DOHH2 (cell line): ENCODE results near the gene GNB4.

Experiments used
- H3F3A ChIP-seq: fragments of 200-600 bp; sonication (generic), shearing (Covaris generic); 2 replicates; pipeline ENCODE4 v1.6.0; 2016; ENCODE audit warnings: antibody characterized with exemption, mild to moderate bottlenecking; ENCODE audit not compliant: control insufficient read depth, insufficient read depth
- H3K27ac ChIP-seq: fragments of 200-600 bp; sonication (generic); 2 replicates; pipeline ENCODE4 v1.5.1; 2014; ENCODE audit warnings: low read depth, mild to moderate bottlenecking, low read length, moderate library complexity
- H3K27me3 ChIP-seq: fragments of 200-600 bp; sonication (generic); 2 replicates; pipeline ENCODE4 v1.6.1; 2014; ENCODE audit warnings: mild to moderate bottlenecking, low read length, mixed read lengths; ENCODE audit not compliant: control insufficient read depth
- H3K36me3 ChIP-seq: fragments of 200-600 bp; sonication (generic); 2 replicates; pipeline ENCODE4 v1.6.1; 2014; ENCODE audit warnings: mild to moderate bottlenecking, low read length, moderate library complexity, mixed read lengths; ENCODE audit not compliant: control insufficient read depth
- H3K4me1 ChIP-seq: fragments of 200-600 bp; sonication (generic); 2 replicates; pipeline ENCODE4 v1.6.1; 2014; ENCODE audit warnings: mild to moderate bottlenecking, low read length, mixed read lengths; ENCODE audit not compliant: control insufficient read depth
- H3K4me2 ChIP-seq: fragments of 200-600 bp; sonication (generic); 2 replicates; pipeline ENCODE4 v1.6.0; 2014; ENCODE audit warnings: mild to moderate bottlenecking, low read length, moderate library complexity
- H3K4me3 ChIP-seq: fragments of 200-600 bp; sonication (generic); 2 replicates; pipeline ENCODE4 v1.5.1; 2014; ENCODE audit warnings: mild to moderate bottlenecking, low read length, mixed read lengths
- H3K79me2 ChIP-seq: fragments of 200-600 bp; sonication (generic); 2 replicates; pipeline ENCODE4 v1.6.1; 2014; ENCODE audit warnings: mild to moderate bottlenecking, low read length, mixed read lengths; ENCODE audit not compliant: control insufficient read depth
- H3K9me2 ChIP-seq: fragments of 200-600 bp; sonication (generic); replicated peaks from 2 replicates; pipeline ENCODE4 v1.6.1; 2014; ENCODE audit warnings: mild to moderate bottlenecking, low read length, mixed read lengths; ENCODE audit not compliant: control insufficient read depth
- H3K9me3 ChIP-seq: fragments of 200-600 bp; sonication (generic); 2 replicates; pipeline ENCODE4 v1.6.1; 2014; ENCODE audit warnings: antibody characterized with exemption, low read length, mixed read lengths; ENCODE audit not compliant: control insufficient read depth, insufficient read depth
- H4K20me1 ChIP-seq: fragments of 200-600 bp; sonication (generic); 2 replicates; pipeline ENCODE4 v1.6.0; 2014; ENCODE audit warnings: low read depth, mild to moderate bottlenecking, antibody characterized with exemption, low read length, moderate library complexity; ENCODE audit not compliant: control insufficient read depth, insufficient read depth
- EZH2phosphoT487 ChIP-seq: fragments of 200-600 bp; sonication (generic); IDR thresholded peaks from 2 replicates; pipeline ENCODE4 v1.6.1; 2017; ENCODE audit warnings: borderline replicate concordance, mild to moderate bottlenecking, antibody characterized with exemption, low read length, moderate library complexity, mixed read lengths
- TF ChIP-seq, protein P1 (sequence below): fragments of 200-600 bp; sonication (generic); IDR thresholded peaks from one replicate; pipeline ENCODE4 v1.5.1; 2014; ENCODE audit warnings: antibody characterized with exemption, mild to moderate bottlenecking, low read depth, low read length; ENCODE audit not compliant: poor library complexity, severe bottlenecking

Gene GNB4

DNA sequence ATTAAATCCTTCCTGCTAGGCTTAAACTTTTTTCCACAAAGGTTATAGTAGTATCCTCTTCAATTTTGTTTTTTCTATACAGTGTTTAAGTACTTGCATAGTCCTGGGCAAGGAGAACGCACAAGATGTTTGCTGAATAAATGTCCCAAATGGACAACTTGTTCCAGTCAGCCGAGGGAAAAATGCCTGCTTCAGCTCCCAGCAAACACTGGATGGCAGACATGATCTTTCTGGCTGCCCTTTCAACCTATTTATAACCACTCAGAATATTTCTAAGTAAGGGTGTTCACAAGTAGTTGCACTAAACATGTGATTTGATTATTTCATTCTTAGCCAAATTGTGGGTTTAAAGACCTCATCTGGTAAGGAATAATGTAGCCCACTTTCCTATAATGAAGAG lies 29.8 kb downstream of the GNB4 start:
- Histone ChIP-seq H3F3A (no peaks in the 10 kb centered on the region), H3K79me2 (no peaks in the 10 kb centered on the region; the same call in 1 of the 2 replicates), H3K4me1 (peaks cover 4% of the 10 kb centered on the region; the same call in 1 of the 2 replicates), H3K4me2 (no peak overlapping the region), H3K9me2 (no peaks in the 10 kb centered on the region), H4K20me1 (no peaks in the 10 kb centered on the region), H3K27me3 (no peaks in the 10 kb centered on the region), H3K4me3 (no peak overlapping the region), H3K36me3 (peaks cover 34% of the 10 kb centered on the region), H3K9me3 (no peaks in the 10 kb centered on the region), H3K27ac (no peak overlapping the region)
- TF ChIP-seq, protein P1, sequence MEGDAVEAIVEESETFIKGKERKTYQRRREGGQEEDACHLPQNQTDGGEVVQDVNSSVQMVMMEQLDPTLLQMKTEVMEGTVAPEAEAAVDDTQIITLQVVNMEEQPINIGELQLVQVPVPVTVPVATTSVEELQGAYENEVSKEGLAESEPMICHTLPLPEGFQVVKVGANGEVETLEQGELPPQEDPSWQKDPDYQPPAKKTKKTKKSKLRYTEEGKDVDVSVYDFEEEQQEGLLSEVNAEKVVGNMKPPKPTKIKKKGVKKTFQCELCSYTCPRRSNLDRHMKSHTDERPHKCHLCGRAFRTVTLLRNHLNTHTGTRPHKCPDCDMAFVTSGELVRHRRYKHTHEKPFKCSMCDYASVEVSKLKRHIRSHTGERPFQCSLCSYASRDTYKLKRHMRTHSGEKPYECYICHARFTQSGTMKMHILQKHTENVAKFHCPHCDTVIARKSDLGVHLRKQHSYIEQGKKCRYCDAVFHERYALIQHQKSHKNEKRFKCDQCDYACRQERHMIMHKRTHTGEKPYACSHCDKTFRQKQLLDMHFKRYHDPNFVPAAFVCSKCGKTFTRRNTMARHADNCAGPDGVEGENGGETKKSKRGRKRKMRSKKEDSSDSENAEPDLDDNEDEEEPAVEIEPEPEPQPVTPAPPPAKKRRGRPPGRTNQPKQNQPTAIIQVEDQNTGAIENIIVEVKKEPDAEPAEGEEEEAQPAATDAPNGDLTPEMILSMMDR, result peak; percentile 13
- no peak for TF ChIP-seq EZH2phosphoT487

DNA sequence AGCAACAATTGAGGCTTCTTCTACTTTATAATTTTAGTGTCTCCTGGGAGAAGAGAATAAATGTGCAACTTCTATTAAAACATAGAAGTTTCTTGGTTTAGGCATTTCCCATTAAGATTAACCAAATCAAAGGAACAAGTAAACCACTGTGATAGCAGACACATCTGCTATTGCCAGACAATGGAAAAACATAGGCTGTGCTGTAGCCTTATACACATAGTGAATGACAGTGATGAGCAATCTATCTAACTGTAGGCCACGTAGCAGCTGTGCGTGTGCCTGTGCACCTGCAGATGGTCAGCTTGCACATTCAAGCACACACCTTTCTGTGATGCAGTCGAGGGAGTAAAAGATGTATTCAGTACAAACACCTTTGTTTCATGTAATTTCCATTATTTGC lies 32.7 kb downstream of the GNB4 start:
- Histone ChIP-seq H3K9me3 (no peaks in the 10 kb centered on the region), H3F3A (no peaks in the 10 kb centered on the region), H3K36me3 (peaks cover 13% of the 10 kb centered on the region), H3K9me2 (no peaks in the 10 kb centered on the region), H3K27ac (no peak overlapping the region), H3K79me2 (no peaks in the 10 kb centered on the region), H4K20me1 (no peaks in the 10 kb centered on the region), H3K4me1 (peaks cover 4% of the 10 kb centered on the region; the same call in 1 of the 2 replicates), H3K4me3 (no peak overlapping the region), H3K4me2 (no peak overlapping the region), H3K27me3 (no peaks in the 10 kb centered on the region)
- TF ChIP-seq, protein P1, result no peak

DNA sequence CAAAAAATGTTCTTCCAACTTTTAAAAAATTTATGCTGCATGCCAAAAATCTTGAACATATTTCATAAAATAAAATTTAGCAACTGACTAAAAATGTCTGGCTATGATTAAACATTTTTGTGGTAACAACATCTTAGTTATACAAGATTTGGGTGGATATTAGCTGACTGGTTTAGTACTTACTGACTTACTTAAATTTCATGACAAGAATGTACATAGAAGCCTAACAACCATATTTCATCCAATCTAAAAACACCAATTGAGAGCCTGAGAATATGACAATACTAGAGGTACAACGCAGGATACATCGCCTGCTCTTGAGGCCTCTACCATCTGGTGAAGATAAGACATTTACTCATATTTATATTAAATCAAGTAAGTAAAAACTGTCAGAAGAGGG lies 34.6 kb downstream of the GNB4 start:
- Histone ChIP-seq H3K9me3 (no peaks in the 10 kb centered on the region), H3F3A (no peaks in the 10 kb centered on the region), H3K79me2 (no peaks in the 10 kb centered on the region), H3K4me2 (no peak overlapping the region), H3K36me3 (peaks cover 21% of the 10 kb centered on the region), H4K20me1 (no peaks in the 10 kb centered on the region), H3K4me1 (peaks cover 1% of the 10 kb centered on the region; the same call in 1 of the 2 replicates), H3K27me3 (no peaks in the 10 kb centered on the region), H3K9me2 (no peaks in the 10 kb centered on the region), H3K4me3 (no peak overlapping the region), H3K27ac (no peak overlapping the region)
- TF ChIP-seq, protein P1, result no peak
- TF ChIP-seq EZH2phosphoT487, result no peak

DNA sequence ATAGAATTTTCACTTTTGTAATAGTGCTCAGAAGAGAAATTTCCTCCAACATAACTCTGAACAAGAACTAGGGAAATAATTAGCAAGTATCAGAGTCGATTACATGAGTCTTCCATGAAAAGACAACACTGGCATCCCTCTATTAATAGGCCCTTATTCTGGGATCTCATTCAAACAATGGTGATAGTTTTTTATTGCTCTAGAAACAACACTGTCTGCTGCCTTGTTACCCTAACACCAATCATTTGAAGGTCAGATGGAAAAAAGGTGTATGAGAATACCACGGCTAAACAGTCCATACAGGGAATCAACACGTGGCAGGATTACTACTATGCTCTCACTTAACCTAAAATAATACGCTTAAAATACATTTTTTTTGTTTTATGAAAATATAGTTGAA lies 35.9 kb downstream of the GNB4 start:
- no peak overlapping the region for H3K4me2 ChIP-seq
- no peaks in the 10 kb centered on the region for H3K4me1 ChIP-seq
- TF ChIP-seq, protein P1, result no peak
- TF ChIP-seq EZH2phosphoT487, result no peak
- no peaks in the 10 kb centered on the region for H3K9me3 ChIP-seq
- H3K36me3 ChIP-seq, result peaks cover 21% of the 10 kb centered on the region
- H4K20me1 ChIP-seq, result no peaks in the 10 kb centered on the region
- H3K4me3 ChIP-seq, result no peak overlapping the region
- H3K79me2 ChIP-seq, result no peaks in the 10 kb centered on the region
- H3K9me2 ChIP-seq, result no peaks in the 10 kb centered on the region
- no peak overlapping the region for H3K27ac ChIP-seq
- H3K27me3 ChIP-seq, result no peaks in the 10 kb centered on the region
- H3F3A ChIP-seq, result no peaks in the 10 kb centered on the region; the same call in 1 of the 2 replicates
